ENCODE results near the gene THEMIS. TPM values are rescaled to one million over a fixed set of nuclear protein-coding genes. Genes with fewer than 3 reads are reported as not detected.

Gene THEMIS
- total RNA-seq, 1 donor = under 0.01 TPM

DNA sequence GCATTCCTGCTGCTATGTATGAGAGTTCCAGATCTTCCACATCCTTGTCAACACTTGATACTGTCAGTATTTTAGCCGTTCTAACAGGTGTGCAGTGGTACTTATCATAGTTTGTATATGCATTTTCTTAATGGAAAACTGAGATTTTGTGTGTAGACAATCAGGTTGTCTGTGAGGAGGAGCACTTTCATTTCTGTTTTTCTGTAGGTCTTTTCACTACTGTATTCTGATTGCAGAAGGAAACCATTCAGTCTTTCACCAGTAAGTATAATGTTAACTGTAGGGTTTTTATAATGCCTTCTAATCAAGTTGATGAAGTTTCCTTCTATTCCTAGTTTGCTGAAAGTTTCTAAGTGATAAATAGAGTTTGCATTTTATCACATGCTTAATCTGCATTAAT lies 216.4 kb downstream of the THEMIS start:
- DNase-seq (ENCODE audit: low read depth) = no peak
- no peak overlapping the region for H3K4me3 ChIP-seq (ENCODE audit: low read depth, low read length)
- TF ChIP-seq, protein P1, sequence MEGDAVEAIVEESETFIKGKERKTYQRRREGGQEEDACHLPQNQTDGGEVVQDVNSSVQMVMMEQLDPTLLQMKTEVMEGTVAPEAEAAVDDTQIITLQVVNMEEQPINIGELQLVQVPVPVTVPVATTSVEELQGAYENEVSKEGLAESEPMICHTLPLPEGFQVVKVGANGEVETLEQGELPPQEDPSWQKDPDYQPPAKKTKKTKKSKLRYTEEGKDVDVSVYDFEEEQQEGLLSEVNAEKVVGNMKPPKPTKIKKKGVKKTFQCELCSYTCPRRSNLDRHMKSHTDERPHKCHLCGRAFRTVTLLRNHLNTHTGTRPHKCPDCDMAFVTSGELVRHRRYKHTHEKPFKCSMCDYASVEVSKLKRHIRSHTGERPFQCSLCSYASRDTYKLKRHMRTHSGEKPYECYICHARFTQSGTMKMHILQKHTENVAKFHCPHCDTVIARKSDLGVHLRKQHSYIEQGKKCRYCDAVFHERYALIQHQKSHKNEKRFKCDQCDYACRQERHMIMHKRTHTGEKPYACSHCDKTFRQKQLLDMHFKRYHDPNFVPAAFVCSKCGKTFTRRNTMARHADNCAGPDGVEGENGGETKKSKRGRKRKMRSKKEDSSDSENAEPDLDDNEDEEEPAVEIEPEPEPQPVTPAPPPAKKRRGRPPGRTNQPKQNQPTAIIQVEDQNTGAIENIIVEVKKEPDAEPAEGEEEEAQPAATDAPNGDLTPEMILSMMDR (IDR thresholded peaks at IDR 0.05; ENCODE audit: insufficient read depth, low read length) = no peak

Small RNA genes lying within 50 kb of the gene (small RNA-seq; reads per million reads assigned to genes)
- not detected for gene MRPS17P5

All from fibroblast of the aortic adventitia (primary cell).